RWPE1 (cell line): Measurements from ENCODE around the gene WWOX.

Experiments
- CTCF ChIA-PET: fragments of 350-600 bp; sonication (Branson Sonifier 250); formaldehyde crosslinking; extraction: SDS; loops from one replicate; lab custom pipeline; 2021; lab: Yijun Ruan, JAX
- POLR2A ChIA-PET: fragments of 400-600 bp; formaldehyde crosslinking; extraction: SDS; loops from one replicate; lab custom pipeline; 2020; ENCODE audit warnings: antibody characterized with exemption; ENCODE audit not compliant: low non-redundant PET; lab: Yijun Ruan, JAX
- DNase-seq: peaks from one replicate; pipeline ENCODE4 v3.0.0; 2012; ENCODE audit warnings: low spot score
- H3K27ac ChIP-seq: fragments of 450-650 bp; 2 replicates; pipeline ENCODE4 v1.5.1; 2017
- TF ChIP-seq, protein P1 (sequence below): fragments of 450-650 bp; conservative IDR thresholded peaks from 2 replicates; pipeline ENCODE4 v1.5.1; 2017; ENCODE audit warnings: low read depth, mild to moderate bottlenecking

The WWOX gene

DNA sequence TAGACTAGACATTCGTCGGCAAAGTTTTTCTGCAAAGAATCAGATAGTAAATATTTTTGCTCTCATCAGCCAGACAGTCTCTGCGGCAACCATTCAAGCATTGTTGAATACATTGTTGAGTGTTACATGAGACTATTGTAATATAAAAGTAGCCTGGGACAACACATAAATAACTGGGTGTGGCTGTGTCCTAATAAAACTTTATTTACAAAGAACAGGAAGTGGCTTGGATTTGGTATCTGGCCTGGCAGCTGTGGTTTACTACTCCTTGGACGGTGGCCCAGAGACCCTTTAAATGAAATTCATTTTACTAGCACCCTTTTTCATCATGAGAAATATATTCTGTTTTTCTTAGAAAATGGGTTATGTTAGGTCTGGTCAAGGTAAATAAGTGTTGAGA is 297.2 kb downstream of the WWOX start:
- H3K27ac ChIP-seq: no peak overlapping the region
- ChIA-PET POLR2A (interaction anchor here (0.6 kb wide), 1 partner anchor 564 kb away, joined by 3 read pairs; no protein-coding TSS in a partner anchor), CTCF (no interaction called here)
- DNase-seq: no peak
- TF ChIP-seq, protein P1, sequence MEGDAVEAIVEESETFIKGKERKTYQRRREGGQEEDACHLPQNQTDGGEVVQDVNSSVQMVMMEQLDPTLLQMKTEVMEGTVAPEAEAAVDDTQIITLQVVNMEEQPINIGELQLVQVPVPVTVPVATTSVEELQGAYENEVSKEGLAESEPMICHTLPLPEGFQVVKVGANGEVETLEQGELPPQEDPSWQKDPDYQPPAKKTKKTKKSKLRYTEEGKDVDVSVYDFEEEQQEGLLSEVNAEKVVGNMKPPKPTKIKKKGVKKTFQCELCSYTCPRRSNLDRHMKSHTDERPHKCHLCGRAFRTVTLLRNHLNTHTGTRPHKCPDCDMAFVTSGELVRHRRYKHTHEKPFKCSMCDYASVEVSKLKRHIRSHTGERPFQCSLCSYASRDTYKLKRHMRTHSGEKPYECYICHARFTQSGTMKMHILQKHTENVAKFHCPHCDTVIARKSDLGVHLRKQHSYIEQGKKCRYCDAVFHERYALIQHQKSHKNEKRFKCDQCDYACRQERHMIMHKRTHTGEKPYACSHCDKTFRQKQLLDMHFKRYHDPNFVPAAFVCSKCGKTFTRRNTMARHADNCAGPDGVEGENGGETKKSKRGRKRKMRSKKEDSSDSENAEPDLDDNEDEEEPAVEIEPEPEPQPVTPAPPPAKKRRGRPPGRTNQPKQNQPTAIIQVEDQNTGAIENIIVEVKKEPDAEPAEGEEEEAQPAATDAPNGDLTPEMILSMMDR: no peak

DNA sequence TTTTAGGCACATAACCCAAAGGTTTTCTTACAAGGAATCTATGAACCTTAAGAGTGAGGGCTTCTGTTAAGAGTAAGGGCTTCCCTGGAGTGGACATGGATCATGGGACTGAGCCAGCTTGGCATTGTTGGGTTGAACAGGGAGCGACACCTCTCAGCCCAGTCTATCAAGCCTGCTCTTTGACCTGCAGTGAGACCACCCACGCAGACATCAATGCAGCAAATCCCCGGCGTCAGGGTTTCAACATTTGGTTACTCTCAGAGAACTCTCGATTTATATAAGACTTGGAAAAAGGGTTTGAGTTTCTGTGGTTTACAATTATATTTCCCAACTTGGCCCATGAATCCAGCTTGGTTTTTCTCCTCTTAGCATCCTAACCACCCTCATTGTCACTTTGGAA is 299.9 kb downstream of the WWOX start:
- no peak overlapping the region for H3K27ac ChIP-seq
- CTCF ChIA-PET: interaction anchor here (0.5 to 0.6 kb wide), 2 partner anchors 15 to 129 kb away, joined by 3 to 5 read pairs; no protein-coding TSS in a partner anchor
- TF ChIP-seq, protein P1: no peak
- POLR2A ChIA-PET: no interaction called here
- no peak for DNase-seq

DNA sequence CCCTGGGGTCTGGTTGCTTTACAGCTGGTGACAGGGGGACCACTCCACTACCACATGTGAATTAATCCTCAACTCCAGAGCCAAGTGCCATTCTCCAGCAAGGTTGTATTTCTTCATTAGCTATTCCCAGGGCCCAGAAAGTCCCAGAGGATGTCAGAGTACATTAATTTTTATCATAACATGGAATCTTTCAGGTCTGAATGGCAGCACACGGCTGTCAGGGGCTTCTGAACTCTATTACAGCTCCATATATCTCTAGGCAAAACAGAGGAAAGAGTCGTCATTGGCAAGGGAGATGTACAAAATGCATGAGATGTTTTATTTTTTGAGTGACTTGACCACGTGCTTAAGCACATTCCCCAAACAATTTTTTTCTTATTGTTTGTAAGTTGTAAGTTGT is 303.4 kb downstream of the WWOX start:
- H3K27ac ChIP-seq: no peak overlapping the region
- POLR2A ChIA-PET: no interaction called here
- TF ChIP-seq, protein P1: no peak
- DNase-seq: no peak
- CTCF ChIA-PET: interaction anchor here (0.6 kb wide), 1 partner anchor 1259 kb away, joined by 3 read pairs; no protein-coding TSS in a partner anchor

DNA sequence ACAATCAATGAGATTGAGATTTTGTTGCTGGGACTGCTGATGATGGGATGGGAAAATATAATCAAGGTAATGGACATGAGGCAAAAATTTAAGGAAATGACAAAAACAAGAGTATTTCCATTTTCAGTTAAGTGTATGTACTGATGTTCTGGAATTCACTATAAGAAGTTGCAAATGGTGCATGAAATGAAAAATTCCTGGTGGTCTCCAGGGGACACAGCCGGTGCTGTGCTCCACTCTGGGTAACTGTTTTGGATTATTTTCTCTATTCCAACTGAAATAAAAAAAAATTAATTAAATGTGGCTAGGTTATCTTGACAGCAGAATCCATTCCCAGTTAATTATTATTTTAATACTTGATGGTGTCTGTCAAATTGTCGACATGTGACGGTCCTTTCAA is 305.6 kb downstream of the WWOX start:
- no peak for DNase-seq
- TF ChIP-seq, protein P1: no peak
- ChIA-PET POLR2A (no interaction called here), CTCF (no interaction called here)
- H3K27ac ChIP-seq: no peak overlapping the region

DNA sequence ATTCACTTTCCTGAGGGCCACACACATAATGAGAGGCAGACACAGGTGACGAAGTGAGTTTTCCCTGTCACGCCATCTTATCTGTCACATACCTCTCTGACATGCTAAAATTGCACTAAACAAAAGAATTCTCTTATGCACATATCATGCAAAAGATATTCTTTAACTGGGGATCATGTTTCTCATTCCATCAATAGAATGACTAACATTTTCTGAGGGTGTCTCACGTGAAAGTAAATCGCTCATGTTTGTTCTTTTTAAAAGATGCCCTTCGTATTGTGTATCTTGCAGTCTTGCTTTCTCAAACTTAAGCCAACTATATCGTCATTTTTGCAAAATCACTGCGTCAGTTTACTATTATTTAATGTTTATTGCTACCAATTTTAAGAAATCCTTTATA is 306.4 kb downstream of the WWOX start:
- POLR2A ChIA-PET: no interaction called here
- TF ChIP-seq, protein P1: no peak
- DNase-seq: no peak
- CTCF ChIA-PET: no interaction called here
- H3K27ac ChIP-seq: no peak overlapping the region

DNA sequence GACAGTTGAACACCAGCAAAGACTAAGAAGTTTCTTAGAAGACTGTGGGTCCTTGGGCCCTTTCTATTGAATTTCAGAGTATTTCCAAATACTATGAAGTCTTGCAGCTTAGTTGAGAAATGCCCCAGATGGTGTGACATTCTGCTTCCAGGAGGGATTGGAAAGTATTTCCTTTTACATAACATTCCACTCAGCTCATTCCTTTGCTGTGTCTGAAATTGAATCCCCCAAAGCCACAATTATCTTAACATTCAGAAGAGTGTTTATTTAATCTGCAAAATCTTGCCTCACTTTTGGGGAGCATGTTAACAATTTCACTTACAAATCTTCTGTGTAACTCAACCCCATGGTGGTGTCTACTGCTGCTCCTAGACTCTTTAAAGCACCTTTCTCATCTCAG is 307.7 kb downstream of the WWOX start:
- H3K27ac ChIP-seq: no peak overlapping the region
- CTCF ChIA-PET: no interaction called here
- POLR2A ChIA-PET: no interaction called here
- TF ChIP-seq, protein P1: no peak
- DNase-seq: no peak

DNA sequence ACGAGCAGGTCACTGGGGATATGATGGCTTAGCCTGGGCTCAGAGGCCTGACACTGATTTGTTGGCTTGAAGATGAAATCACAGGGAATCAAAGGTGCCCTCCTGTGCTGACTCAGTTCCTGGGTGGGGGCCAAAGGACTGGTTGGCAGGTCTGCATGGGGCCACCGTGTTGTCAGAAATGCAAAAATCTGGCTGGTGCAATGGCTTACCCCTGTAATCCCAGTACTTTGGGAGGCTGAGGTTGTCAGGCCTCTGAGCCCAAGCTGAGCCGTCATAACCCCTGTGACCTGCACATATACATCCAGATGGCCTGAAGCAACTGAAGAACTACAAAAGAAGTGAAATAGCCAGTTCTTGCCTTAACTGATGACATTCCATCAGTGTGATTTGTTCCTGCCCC is 314.2 kb downstream of the WWOX start:
- POLR2A ChIA-PET: no interaction called here
- CTCF ChIA-PET: no interaction called here
- TF ChIP-seq, protein P1: no peak
- H3K27ac ChIP-seq: no peak overlapping the region
- DNase-seq: no peak
